SK-N-SH (cell line): ENCODE data around the gene TPH2. TPM values are rescaled to one million over a fixed set of nuclear protein-coding genes. Genes with fewer than 3 reads are reported as not detected.

Experiments used
- CTCF ChIA-PET: fragments of 300-600, 350-600 bp; formaldehyde crosslinking; extraction: SDS; loops from one replicate; lab custom pipeline; 2021; lab: Yijun Ruan, JAX
- POLR2A ChIA-PET: fragments of 350-600 bp; sonication (Branson Sonifier 250); formaldehyde crosslinking; extraction: SDS; loops from one replicate; lab custom pipeline; 2020; ENCODE audit warnings: antibody characterized with exemption, inconsistent platforms; lab: Yijun Ruan, JAX
- DNase-seq: peaks from one replicate; pipeline ENCODE4 v3.0.0; 2012
- H2AFZ ChIP-seq: fragments of 200-600 bp; sonication (generic); 2 replicates; pipeline ENCODE4 v1.8.1; 2016; ENCODE audit warnings: antibody characterized with exemption, mild to moderate bottlenecking, low read depth
- H3F3A ChIP-seq: fragments of 200-600 bp; sonication (generic); replicated peaks from 2 replicates; pipeline ENCODE3; 2016; ENCODE audit warnings: antibody characterized with exemption, mild to moderate bottlenecking; ENCODE audit not compliant: insufficient read depth
- H3K27ac ChIP-seq, 2 experiments: fragments of 200-500 bp in 1 of 2; fragments of 200-600 bp in 1 of 2; sonication (Bioruptor generic) in 1 of 2; sonication (generic), shearing (Covaris generic) in 1 of 2; 2 replicates each; pipeline versions ENCODE4 v1.5.1 to v1.6.1; 2014 to 2016; ENCODE audit warnings: low read depth in 2 of 2, inconsistent platforms in 1 of 2, low read length in 1 of 2, mild to moderate bottlenecking in 1 of 2, mixed read lengths in 1 of 2
- H3K27me3 ChIP-seq: fragments of 200-600 bp; sonication (generic), shearing (Covaris generic); 2 replicates; pipeline ENCODE4 v1.6.1; 2016; ENCODE audit warnings: mixed run types; ENCODE audit not compliant: insufficient read depth
- H3K36me3 ChIP-seq, 2 experiments: fragments of 200-500 bp in 1 of 2; fragments of 200-600 bp in 1 of 2; sonication (Bioruptor generic) in 1 of 2; sonication (generic) in 1 of 2; replicated peaks in 1 of 2; 2 replicates each; pipeline versions ENCODE3 to v1.5.1; 2014 to 2016; ENCODE audit warnings: low read length in 1 of 2, mild to moderate bottlenecking in 1 of 2; ENCODE audit not compliant: insufficient read depth in 2 of 2, control insufficient read depth in 1 of 2
- H3K4me1 ChIP-seq, 2 experiments: fragments of 200-500 bp in 1 of 2; fragments of 200-600 bp in 1 of 2; sonication (Bioruptor generic) in 1 of 2; sonication (generic), shearing (Covaris generic) in 1 of 2; 2 replicates each; pipeline versions ENCODE4 v1.5.1 to v1.6.1; 2014 to 2016; ENCODE audit warnings: low read depth in 1 of 2, low read length in 1 of 2, mixed run types in 1 of 2; ENCODE audit not compliant: insufficient read depth in 2 of 2, control insufficient read depth in 1 of 2
- H3K4me2 ChIP-seq: fragments of 200-600 bp; sonication (generic), shearing (Covaris generic); 2 replicates; pipeline ENCODE4 v1.6.1; 2017; ENCODE audit warnings: mixed run types
- H3K4me3 ChIP-seq, 2 experiments: fragments of 200-500 bp in 1 of 2; fragments of 200-600 bp in 1 of 2; sonication (Bioruptor generic) in 1 of 2; sonication (generic), shearing (Covaris generic) in 1 of 2; 2 replicates each; pipeline versions ENCODE4 v1.5.1 to v1.8.1; 2014 to 2016; ENCODE audit warnings: low read depth in 2 of 2, inconsistent platforms in 1 of 2, low read length in 1 of 2, mild to moderate bottlenecking in 1 of 2, mixed read lengths in 1 of 2, moderate library complexity in 1 of 2
- H3K79me2 ChIP-seq: fragments of 200-600 bp; sonication (generic); 2 replicates; pipeline ENCODE4 v1.8.1; 2017; ENCODE audit warnings: mild to moderate bottlenecking; ENCODE audit not compliant: insufficient read depth
- H3K9ac ChIP-seq: fragments of 200-600 bp; sonication (generic); 2 replicates; pipeline ENCODE4 v1.6.1; 2017; ENCODE audit warnings: mixed run types
- H3K9me2 ChIP-seq: fragments of 200-600 bp; sonication (generic); 2 replicates; pipeline ENCODE4 v1.6.1; 2017; ENCODE audit warnings: mixed run types
- H3K9me3 ChIP-seq: fragments of 200-600 bp; sonication (generic); 2 replicates; pipeline ENCODE4 v1.6.1; 2017; ENCODE audit warnings: mixed run types, mild to moderate bottlenecking, moderate library complexity
- H4K20me1 ChIP-seq: fragments of 200-600 bp; sonication (generic); 2 replicates; pipeline ENCODE4 v1.6.1; 2017; ENCODE audit warnings: mild to moderate bottlenecking, mixed run types; ENCODE audit not compliant: insufficient read depth
- CHD2 ChIP-seq: fragments of 150-350 bp; IDR thresholded peaks from 2 replicates; pipeline ENCODE4 v1.6.1; 2018; ENCODE audit warnings: low read length; ENCODE audit not compliant: partially characterized antibody
- CTCF ChIP-seq: fragments of 200-600 bp; sonication (generic); IDR thresholded peaks from 2 replicates; pipeline ENCODE4 v1.6.1; 2017; ENCODE audit warnings: antibody characterized with exemption, mild to moderate bottlenecking, moderate library complexity
- ELF1 ChIP-seq: IDR thresholded peaks from 2 replicates; pipeline ENCODE4 v1.4.0; 2012
- FOSL2 ChIP-seq: IDR thresholded peaks from 2 replicates; pipeline ENCODE4 v1.4.0; 2012; ENCODE audit warnings: low read depth, mild to moderate bottlenecking, moderate library complexity, borderline replicate concordance
- GABPA ChIP-seq: IDR thresholded peaks from 2 replicates; pipeline ENCODE4 v1.4.0; 2012; ENCODE audit warnings: low read depth, mild to moderate bottlenecking
- JUND ChIP-seq: IDR thresholded peaks from 2 replicates; pipeline ENCODE4 v1.4.0; 2012
- MEF2A ChIP-seq: IDR thresholded peaks from 2 replicates; pipeline ENCODE4 v1.4.0; 2012; ENCODE audit warnings: low read depth, borderline replicate concordance
- MXI1 ChIP-seq: IDR thresholded peaks from 2 replicates; pipeline ENCODE4 v1.6.1; 2012; ENCODE audit warnings: mild to moderate bottlenecking, low read depth, low read length, improper control_type of control experiment
- NFIC ChIP-seq: IDR thresholded peaks from 2 replicates; pipeline ENCODE4 v1.4.0; 2012; ENCODE audit warnings: borderline replicate concordance
- TEAD4 ChIP-seq: IDR thresholded peaks from 2 replicates; pipeline ENCODE4 v1.4.0; 2012; ENCODE audit warnings: mild to moderate bottlenecking, borderline replicate concordance; ENCODE audit not compliant: insufficient read depth
- YY1 ChIP-seq: IDR thresholded peaks from 2 replicates; pipeline ENCODE4 v1.4.0; 2012; ENCODE audit warnings: low read depth, mild to moderate bottlenecking
- WGBS: methylation state at CpG from one replicate; pipeline ENCODE4 v1.1.6; 2017; ENCODE audit warnings: low lambda C conversion rate; 5-methylcytosine and 5-hydroxymethylcytosine counted together
- polyA plus RNA-seq, 3 experiments: library from polyadenylated mRNA; depleted of rRNA; stranded (reverse); fragments of >200 nt; gene quantifications; 2 replicates each; pipeline ENCODE4 v1.2.3, GENCODE V29; 2012
- TF ChIP-seq, protein P1 (sequence below): IDR thresholded peaks from 2 replicates; pipeline ENCODE4 v1.4.0; 2012; ENCODE audit warnings: low read depth

TPH2 gene
- polyA plus RNA-seq, 1 of the 3 experiments (the other 2 are of a cell fraction) = not detected

- H3K79me2 ChIP-seq = no peaks in the 10 kb centered on the region
- no peak for TF ChIP-seq YY1
- TF ChIP-seq CHD2 = no peak
- no peak for TF ChIP-seq ELF1
- H3K27ac ChIP-seq = no peak overlapping the region
- no peak overlapping the region for H3K4me2 ChIP-seq
- H4K20me1 ChIP-seq = no peaks in the 10 kb centered on the region
- no peaks in the 10 kb centered on the region for H3F3A ChIP-seq
- H3K4me3 ChIP-seq = no peak overlapping the region
- H3K4me1 ChIP-seq = peaks cover 0 to 6% of the 10 kb centered on the region in 2 experiments; a peak in 2 of 4 replicates
- ChIA-PET CTCF (no interaction called here), POLR2A (no interaction called here)
- H3K27me3 ChIP-seq = no peaks in the 10 kb centered on the region
- no peaks in the 10 kb centered on the region for H3K9me2 ChIP-seq
- H2AFZ ChIP-seq = no peak overlapping the region
- no peaks in the 10 kb centered on the region for H3K36me3 ChIP-seq
- no peak overlapping the region for H3K9ac ChIP-seq
- 24% methylated on average over 4 of the region's 4 CpGs for WGBS
- DNase-seq = no peak
- no peaks in the 10 kb centered on the region for H3K9me3 ChIP-seq
Observed at GRCh38 chr12:71935594-71935993, 3.1 kb upstream of the TPH2 start.

DNA sequence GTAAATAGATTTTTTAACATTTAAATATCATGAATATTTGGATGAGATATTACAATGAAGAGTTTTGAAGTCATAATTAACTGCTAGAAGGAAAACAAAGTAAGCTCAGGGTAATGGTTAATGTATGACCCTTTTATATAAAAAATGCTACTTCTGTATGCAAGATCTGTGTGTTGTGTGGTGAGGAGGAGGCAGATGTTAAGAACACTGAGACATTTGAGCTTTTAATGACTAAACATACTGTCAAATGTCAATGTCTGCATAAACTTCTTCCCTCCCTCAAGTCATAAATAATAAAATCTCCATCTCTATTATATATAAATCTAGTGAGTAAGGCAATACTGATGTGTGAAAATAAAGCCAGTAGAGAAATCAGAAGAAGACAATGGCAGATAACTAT is 1.4 kb downstream of the TPH2 start:
- Histone ChIP-seq H3K79me2 (no peaks in the 10 kb centered on the region), H3K9me2 (no peaks in the 10 kb centered on the region), H3K4me1 (peaks cover 0 to 17% of the 10 kb centered on the region in 2 experiments; a peak in 2 of 4 replicates), H3K9ac (no peak overlapping the region), H3K27ac (no peak overlapping the region), H3F3A (no peaks in the 10 kb centered on the region), H3K4me3 (no peak overlapping the region), H4K20me1 (no peaks in the 10 kb centered on the region), H3K9me3 (no peaks in the 10 kb centered on the region), H3K36me3 (no peaks in the 10 kb centered on the region), H3K27me3 (no peaks in the 10 kb centered on the region), H3K4me2 (no peak overlapping the region), H2AFZ (no peak overlapping the region)
- ChIA-PET CTCF (interaction anchor here (1.0 to 4.8 kb wide), 3 partner anchors 13 to 162 kb away, joined by 3 to 52 read pairs (median 4); no protein-coding TSS in a partner anchor), POLR2A (no interaction called here)
- no peak for TF ChIP-seq JUND
- TF ChIP-seq, protein P1, sequence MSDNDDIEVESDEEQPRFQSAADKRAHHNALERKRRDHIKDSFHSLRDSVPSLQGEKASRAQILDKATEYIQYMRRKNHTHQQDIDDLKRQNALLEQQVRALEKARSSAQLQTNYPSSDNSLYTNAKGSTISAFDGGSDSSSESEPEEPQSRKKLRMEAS = no peak
- no peak for TF ChIP-seq GABPA
- TF ChIP-seq MEF2A = no peak
- TF ChIP-seq MXI1 = no peak
- no peak for TF ChIP-seq NFIC
- no peak for DNase-seq

DNA sequence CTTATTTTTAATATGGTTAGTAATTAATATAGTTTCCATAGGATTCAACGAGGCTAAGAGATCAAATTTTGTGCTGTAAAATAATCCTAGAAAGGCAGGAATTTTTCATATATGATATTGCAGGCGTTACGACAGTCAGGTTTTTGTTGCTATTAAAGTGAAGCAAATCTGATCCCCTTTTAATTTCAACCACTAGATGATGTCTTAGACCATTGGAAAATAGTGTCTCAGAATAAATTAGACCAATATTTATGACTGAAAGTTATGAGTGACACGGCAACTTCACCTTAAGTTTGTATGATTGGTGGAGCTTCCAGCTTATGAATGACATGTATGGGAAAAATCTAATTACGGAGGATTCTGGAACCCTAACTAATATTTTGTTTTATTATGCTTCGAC is 2.5 kb downstream of the TPH2 start:
- DNase-seq = no peak
- no peak overlapping the region for H3K9ac ChIP-seq
- H3K9me3 ChIP-seq = no peaks in the 10 kb centered on the region
- no peaks in the 10 kb centered on the region for H3F3A ChIP-seq
- H3K79me2 ChIP-seq = no peaks in the 10 kb centered on the region
- H3K4me1 ChIP-seq = peaks cover 0 to 21% of the 10 kb centered on the region in 2 experiments; a peak in 2 of 4 replicates
- TF ChIP-seq CTCF (no peak), FOSL2 (no peak), TEAD4 (no peak)
- CTCF ChIA-PET = interaction anchor here (0.7 to 4.8 kb wide), 6 partner anchors 10 to 194 kb away, joined by 3 to 52 read pairs (median 4); no protein-coding TSS in a partner anchor
- no peak overlapping the region for H3K4me2 ChIP-seq
- no peak overlapping the region for H2AFZ ChIP-seq
- H3K4me3 ChIP-seq = no peak overlapping the region
- no peak overlapping the region for H3K27ac ChIP-seq
- no peaks in the 10 kb centered on the region for H3K27me3 ChIP-seq
- POLR2A ChIA-PET = no interaction called here
- H3K36me3 ChIP-seq = no peaks in the 10 kb centered on the region
- H3K9me2 ChIP-seq = no peaks in the 10 kb centered on the region
- no peaks in the 10 kb centered on the region for H4K20me1 ChIP-seq
- 44% methylated on average over 6 of the region's 6 CpGs for WGBS
